Spinal cord (tissue), 10 donors: ENCODE measurements around the gene SFXN5. TPM values are rescaled to one million over a fixed set of nuclear protein-coding genes. Genes with fewer than 3 reads are reported as not detected.

Source experiments
- DNase-seq, 6 donors: peaks; one replicate each; pipeline versions ENCODE4 v3.0.0 to v3.0.0-alpha.2; 2013 to 2015; ENCODE audit warnings: low spot score in 6 of 6, low read depth in 4 of 6
- H3K27ac ChIP-seq: one replicate; pipeline ENCODE4 v1.5.1; 2013; ENCODE audit warnings: low read depth, low read length, control low read depth
- H3K27me3 ChIP-seq: one replicate; pipeline ENCODE4 v1.6.1; 2013; ENCODE audit warnings: low read length; ENCODE audit not compliant: control insufficient read depth, insufficient read depth
- H3K36me3 ChIP-seq: one replicate; pipeline ENCODE4 v1.6.1; 2013; ENCODE audit warnings: low read length; ENCODE audit not compliant: control insufficient read depth, insufficient read depth
- H3K4me1 ChIP-seq: one replicate; pipeline ENCODE4 v1.6.1; 2013; ENCODE audit warnings: low read length; ENCODE audit not compliant: control insufficient read depth, insufficient read depth
- H3K4me3 ChIP-seq: one replicate; pipeline ENCODE4 v1.5.1; 2013; ENCODE audit warnings: low read depth, low read length, control low read depth
- H3K9me3 ChIP-seq: one replicate; pipeline ENCODE4 v1.6.1; 2013; ENCODE audit warnings: low read length; ENCODE audit not compliant: control insufficient read depth, insufficient read depth
- WGBS: methylation state at CpG from one replicate; pipeline ENCODE4 v1.1.5; 2013; ENCODE audit warnings: missing lambda C conversion rate; ENCODE audit not compliant: insufficient coverage; 5-methylcytosine and 5-hydroxymethylcytosine counted together
- polyA plus RNA-seq, 2 donors: library from polyadenylated mRNA; unstranded; fragments of 120-200 nt; gene quantifications; one replicate each; pipeline ENCODE4 v1.2.1, GENCODE V29; 2013; ENCODE audit not compliant: insufficient read length in 2 of 2
- total RNA-seq, 2 donors: library from RNA; depleted of rRNA in 1 of 2; stranded (reverse); fragments of 120-200 nt in 1 of 2; fragments of >200 nt in 1 of 2; gene quantifications; one replicate each; pipeline versions ENCODE4 v1.2.3 to v1.2.4, GENCODE V29; 2013 to 2014
- donor health status: healthy.

The SFXN5 gene
- total and polyA plus RNA-seq, 4 donors: 26.0 to 73.9 (median 54.8) TPM

DNA sequence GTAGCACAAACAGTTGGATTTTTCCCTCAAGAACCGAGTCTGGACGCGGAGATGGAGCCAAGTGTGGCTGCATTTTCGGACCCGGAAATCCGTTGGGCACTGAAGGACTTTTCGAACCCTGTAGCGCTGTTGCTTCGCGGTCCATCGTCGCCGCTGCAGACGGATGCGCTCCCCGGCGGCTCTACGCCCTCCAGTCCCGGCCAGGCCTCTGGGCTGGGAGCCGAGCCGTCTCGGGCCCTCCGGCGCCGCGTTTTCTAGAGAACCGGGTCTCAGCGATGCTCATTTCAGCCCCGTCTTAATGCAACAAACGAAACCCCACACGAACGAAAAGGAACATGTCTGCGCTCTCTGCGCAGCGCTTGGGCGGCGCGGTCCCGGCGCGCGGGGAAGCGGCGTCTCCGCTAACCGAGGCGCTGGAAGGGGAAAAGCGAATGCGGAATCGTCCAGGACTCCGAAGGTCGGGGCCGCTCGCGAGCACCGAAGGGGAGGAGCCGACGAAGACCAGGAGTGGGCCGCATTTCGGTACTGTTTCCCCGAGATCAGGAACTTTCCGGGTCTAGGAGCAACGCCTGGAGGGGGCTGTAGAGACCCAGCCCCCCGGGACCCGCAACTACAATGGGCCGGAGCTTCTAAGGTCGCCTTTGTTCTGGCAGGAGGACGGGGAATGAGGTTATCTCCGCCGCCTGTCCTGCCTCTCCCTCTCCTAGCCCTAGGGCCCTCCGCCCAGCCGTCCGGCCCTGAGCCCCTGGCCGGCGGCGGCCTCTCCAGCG lies 151.0 kb downstream of the SFXN5 start:
- H3K4me1 ChIP-seq: peaks cover 61% of the 10 kb centered on the region
- DNase-seq: peak in 3 of 6 donors; percentile 58 to 79 (median 75)
- H3K4me3 ChIP-seq: peak overlapping the region; percentile 18
- H3K27me3 ChIP-seq: peaks cover 93% of the 10 kb centered on the region
- no peaks in the 10 kb centered on the region for H3K9me3 ChIP-seq
- H3K36me3 ChIP-seq: no peaks in the 10 kb centered on the region
- WGBS: under 1% methylated on average over 76 of the region's 77 CpGs
- H3K27ac ChIP-seq: no peak overlapping the region

- WGBS: 1% methylated on average over 44 of the region's 48 CpGs
- peak in 2 of 6 donors; percentile 32 to 61 for DNase-seq
- Histone ChIP-seq H3K27ac (no peak overlapping the region), H3K4me1 (peaks cover 57% of the 10 kb centered on the region), H3K36me3 (no peaks in the 10 kb centered on the region), H3K9me3 (no peaks in the 10 kb centered on the region), H3K27me3 (peaks cover 93% of the 10 kb centered on the region), H3K4me3 (peak overlapping the region; percentile 0)
Measured at GRCh38 chr2:72919414-72920317, 151.8 kb downstream of the SFXN5 start.

DNA sequence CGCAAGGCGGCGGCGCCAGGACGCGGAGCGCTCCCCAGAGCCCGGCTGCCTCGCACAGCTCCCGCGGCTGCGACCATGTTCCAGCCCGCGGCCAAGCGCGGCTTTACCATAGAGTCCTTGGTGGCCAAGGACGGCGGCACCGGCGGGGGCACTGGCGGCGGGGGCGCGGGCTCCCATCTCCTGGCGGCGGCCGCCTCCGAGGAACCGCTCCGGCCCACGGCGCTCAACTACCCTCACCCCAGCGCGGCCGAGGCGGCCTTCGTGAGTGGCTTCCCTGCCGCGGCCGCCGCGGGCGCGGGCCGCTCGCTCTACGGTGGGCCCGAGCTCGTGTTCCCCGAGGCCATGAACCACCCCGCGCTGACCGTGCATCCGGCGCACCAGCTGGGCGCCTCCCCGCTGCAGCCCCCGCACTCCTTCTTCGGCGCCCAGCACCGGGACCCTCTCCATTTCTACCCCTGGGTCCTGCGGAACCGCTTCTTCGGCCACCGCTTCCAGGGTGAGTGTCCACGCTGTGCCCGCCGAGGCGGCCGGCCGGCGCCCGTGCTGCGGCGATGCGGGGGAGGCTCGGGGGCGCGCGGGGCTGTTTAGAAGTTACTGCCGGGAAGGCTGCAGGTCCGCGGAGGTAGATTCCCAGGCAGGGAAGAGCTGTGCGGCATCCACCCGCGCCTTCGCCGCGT lies 153.5 kb downstream of the SFXN5 start:
- no peak overlapping the region for H3K4me3 ChIP-seq
- no peak overlapping the region for H3K27ac ChIP-seq
- H3K27me3 ChIP-seq: peaks cover 93% of the 10 kb centered on the region
- peak in 1 of 6 donors; percentile 43 for DNase-seq
- no peaks in the 10 kb centered on the region for H3K36me3 ChIP-seq
- WGBS: under 1% methylated on average over 89 of the region's 89 CpGs
- H3K4me1 ChIP-seq: peaks cover 45% of the 10 kb centered on the region
- no peaks in the 10 kb centered on the region for H3K9me3 ChIP-seq

DNA sequence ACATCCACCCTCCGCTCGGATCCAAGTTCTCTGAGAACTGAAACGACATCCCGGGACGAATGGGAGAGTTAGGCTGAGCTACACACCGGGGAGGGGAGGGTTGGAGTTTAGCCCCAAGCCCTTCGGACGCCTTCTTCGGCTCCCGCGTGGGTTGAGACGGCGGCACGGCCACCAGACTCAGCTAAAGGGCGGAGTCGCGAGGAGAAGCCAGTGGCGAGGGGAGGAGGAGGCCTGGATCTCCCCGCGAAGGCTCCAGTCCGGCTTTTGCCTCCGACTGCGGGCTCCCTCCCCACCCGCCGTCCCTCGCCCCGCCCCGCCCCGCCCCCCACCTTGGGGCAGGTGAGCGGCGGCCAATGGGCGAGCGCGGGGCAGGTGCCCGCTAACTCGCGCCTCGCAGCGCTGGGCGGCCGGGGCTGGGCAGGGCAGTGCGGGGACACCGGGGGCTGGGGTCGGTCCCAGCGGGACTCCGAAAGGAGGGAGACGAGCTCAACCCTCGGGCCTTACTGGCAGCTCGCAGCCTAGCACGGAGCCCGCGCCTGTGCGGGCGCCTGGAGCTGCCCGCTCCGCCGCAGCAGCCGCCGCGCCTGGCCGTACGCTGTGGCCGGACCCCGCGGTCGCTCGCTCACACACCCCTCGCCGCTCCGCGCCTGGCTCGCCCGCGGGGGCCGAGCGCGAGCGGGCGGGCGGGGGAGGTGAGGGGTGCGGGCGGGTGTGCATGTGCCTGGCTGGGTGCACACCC lies 154.2 kb downstream of the SFXN5 start, which contains the start of gene EMX1:
Gene EMX1, plus strand, starts transcription at position 382 of the 739 bp plus-strand sequence. Its CDS starts 334 bp downstream, at position 716.
- H3K4me3 ChIP-seq: no peak within 1 kb of the TSS
- H3K9me3 ChIP-seq: no peaks in the 10 kb centered on the region
- H3K4me1 ChIP-seq: peaks cover 45% of the 10 kb centered on the region
- WGBS: under 1% methylated on average over 67 of the region's 82 CpGs
- H3K36me3 ChIP-seq: no peaks in the 10 kb centered on the region
- H3K27me3 ChIP-seq: peaks cover 91% of the 10 kb centered on the region
- no peak within 1 kb of the TSS for H3K27ac ChIP-seq
- peak in 2 of 6 donors; percentile 19 to 92 for DNase-seq

- H3K27me3 ChIP-seq: peaks cover 91% of the 10 kb centered on the region
- WGBS: 1% methylated on average over 23 of the region's 29 CpGs
Measured at GRCh38 chr2:72916743-72917137, 154.8 kb downstream of the SFXN5 start.

GRCh38 chr2:72915907-72916742 lies 155.4 kb downstream of the SFXN5 start:
- Histone ChIP-seq H3K36me3 (no peaks in the 10 kb centered on the region), H3K27me3 (peaks cover 91% of the 10 kb centered on the region), H3K4me1 (peaks cover 45% of the 10 kb centered on the region), H3K4me3 (no peak overlapping the region), H3K9me3 (no peaks in the 10 kb centered on the region), H3K27ac (no peak overlapping the region)
- whole genome bisulfite sequencing: under 1% methylated on average over 86 of the region's 86 CpGs
- peak in 2 of 6 donors; percentile 25 to 91 for DNase-seq

More at GRCh38 chr2:72916743-72917137, 154.8 kb downstream of the SFXN5 start:
- Histone ChIP-seq H3K9me3 (no peaks in the 10 kb centered on the region), H3K27ac (no peak overlapping the region), H3K4me1 (peaks cover 45% of the 10 kb centered on the region), H3K4me3 (no peak overlapping the region), H3K36me3 (no peaks in the 10 kb centered on the region)
- DNase-seq: no peak

- no peaks in the 10 kb centered on the region for H3K9me3 ChIP-seq
- DNase-seq: no peak
- H3K27me3 ChIP-seq: peaks cover 90% of the 10 kb centered on the region
- WGBS: 2% methylated on average over 20 of the region's 26 CpGs
- no peak overlapping the region for H3K27ac ChIP-seq
- H3K4me3 ChIP-seq: no peak overlapping the region
- H3K36me3 ChIP-seq: no peaks in the 10 kb centered on the region
- H3K4me1 ChIP-seq: peaks cover 38% of the 10 kb centered on the region
Measured at GRCh38 chr2:72915320-72915906, 156.1 kb downstream of the SFXN5 start.

DNA sequence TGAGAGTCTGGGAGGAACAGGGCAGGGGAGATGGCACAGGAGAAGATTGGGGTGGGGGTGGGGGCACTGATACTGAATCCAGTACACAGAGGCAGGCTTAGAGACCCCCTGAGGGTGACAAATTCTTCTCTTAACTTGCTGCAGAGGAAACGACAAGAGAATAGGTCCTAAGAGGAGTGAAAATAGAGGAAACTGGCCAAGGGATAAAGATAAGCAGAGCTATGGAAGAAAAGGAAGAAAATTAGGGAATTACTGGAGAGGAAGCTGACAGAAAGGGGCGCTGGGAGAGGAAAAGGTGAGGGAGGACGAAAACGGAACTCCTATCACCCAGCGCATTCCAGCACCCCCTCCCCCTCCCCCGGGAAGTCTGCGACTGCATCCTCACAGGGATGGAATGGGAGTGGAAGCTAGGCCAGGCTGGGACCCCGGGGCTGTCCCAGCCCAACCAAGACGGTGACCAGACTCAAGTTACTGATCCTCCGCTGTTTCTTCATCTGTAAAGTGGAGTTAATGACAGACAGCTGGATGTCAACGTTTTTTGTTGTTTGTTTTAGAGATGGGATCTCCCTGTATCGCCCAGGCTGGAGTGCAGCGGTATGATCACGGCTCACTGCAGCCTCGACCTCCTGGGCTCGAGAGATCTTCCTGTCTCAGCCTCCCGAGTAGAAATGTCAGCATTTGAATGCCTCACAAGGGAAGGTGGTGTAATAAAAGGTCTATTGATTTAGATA lies 156.8 kb downstream of the SFXN5 start:
- 3% methylated on average over 10 of the region's 17 CpGs for WGBS
- H3K4me3 ChIP-seq: no peak overlapping the region
- H3K36me3 ChIP-seq: no peaks in the 10 kb centered on the region
- no peak for DNase-seq
- no peaks in the 10 kb centered on the region for H3K9me3 ChIP-seq
- no peak overlapping the region for H3K27ac ChIP-seq
- H3K4me1 ChIP-seq: peaks cover 32% of the 10 kb centered on the region
- H3K27me3 ChIP-seq: peaks cover 90% of the 10 kb centered on the region
